Psoas muscle (tissue), 8 donors: Measurements from ENCODE around the gene GKN2. TPM values are rescaled to one million over a fixed set of nuclear protein-coding genes. Genes with fewer than 3 reads are reported as not detected.

Source experiments
- ATAC-seq, 4 donors: fragments of 200-7000 bp; cut with Tn5 transposase; one replicate each; pipeline ENCODE4 v1.9.1; 2020; ENCODE audit warnings: moderate library complexity in 3 of 4, mild to moderate bottlenecking in 2 of 4
- DNase-seq, 2 donors: peaks; one replicate each; pipeline ENCODE4 v3.0.0-alpha.2; 2020
- H3K27ac ChIP-seq: fragments of 200-600 bp; one replicate; pipeline ENCODE4 v1.8.0; 2022
- H3K27me3 ChIP-seq, 3 donors: fragments of 200-600 bp in 1 of 3; one replicate each; pipeline versions ENCODE4 v1.6.1 to v1.8.0; 2013 to 2022; ENCODE audit warnings: low read length in 2 of 3, mild to moderate bottlenecking in 2 of 3, moderate library complexity in 1 of 3; ENCODE audit not compliant: insufficient read depth in 3 of 3
- H3K36me3 ChIP-seq, 2 donors: fragments of 200-600 bp in 1 of 2; one replicate each; pipeline versions ENCODE4 v1.6.1 to v1.8.0; 2013 to 2022; ENCODE audit warnings: low read depth in 1 of 2, mild to moderate bottlenecking in 1 of 2, moderate library complexity in 1 of 2; ENCODE audit not compliant: insufficient read depth in 1 of 2
- H3K4me1 ChIP-seq: fragments of 200-600 bp; one replicate; pipeline ENCODE4 v1.8.0; 2022
- H3K4me3 ChIP-seq: fragments of 200-600 bp; one replicate; pipeline ENCODE4 v1.8.0; 2022; ENCODE audit warnings: mild to moderate bottlenecking
- H3K9me3 ChIP-seq: fragments of 200-600 bp; one replicate; pipeline ENCODE4 v1.8.0; 2022
- WGBS, 3 donors: extraction: QIAGEN DNeasy Blood & Tissue Kit; methylation state at CpG; one replicate each; pipeline versions ENCODE4 v1.1.6 to v1.1.7; 2013; 5-methylcytosine and 5-hydroxymethylcytosine counted together
- intact Hi-C, 2 donors: fragments of 100-400 bp; cut with DNase I; formaldehyde crosslinking; loops; one replicate each; pipeline versions ENCODE4 v1.11.0 to v1.14.2; 2022
- polyA plus RNA-seq, 3 donors: library from polyadenylated mRNA; stranded (reverse); fragments of 200-250 nt; gene quantifications; one replicate each; pipeline ENCODE4 v1.2.3, GENCODE V29; 2013
- total RNA-seq, 4 donors: library from RNA; stranded (reverse); fragmentation: NEBNext Ultra II Directional in 2 of 4; extraction: Animal tissue kit (Norgen Biotek cat#: 25700) in 2 of 4; gene quantifications; one replicate each; pipeline versions ENCODE4 v1.2.1 to v1.2.4, GENCODE V29; 2021 to 2023
- TF ChIP-seq, protein P1 (sequence below): fragments of 200-600 bp; IDR thresholded peaks from one replicate; pipeline ENCODE4 v1.8.0; 2022; ENCODE audit warnings: antibody characterized with exemption
- donor health status: healthy with polysubstance abuse.
- donor health status: DM: no; HTN: no; CAD: no; lungs with moderate emphysema.
- donor health status: Bipolar disorder and iron deficiency.
- donor health status: healthy.
- donor health status: DM: yes; HTN: yes; CAD: no.
- donor health status: DM: no; HTN: no; CAD: no.
- donor health status: DM: no; HTN: no; CAD: no.
- donor health status: DM: yes; HTN: yes; CAD: no.

The GKN2 gene
- total and polyA plus RNA-seq, 7 donors, result not detected

DNA sequence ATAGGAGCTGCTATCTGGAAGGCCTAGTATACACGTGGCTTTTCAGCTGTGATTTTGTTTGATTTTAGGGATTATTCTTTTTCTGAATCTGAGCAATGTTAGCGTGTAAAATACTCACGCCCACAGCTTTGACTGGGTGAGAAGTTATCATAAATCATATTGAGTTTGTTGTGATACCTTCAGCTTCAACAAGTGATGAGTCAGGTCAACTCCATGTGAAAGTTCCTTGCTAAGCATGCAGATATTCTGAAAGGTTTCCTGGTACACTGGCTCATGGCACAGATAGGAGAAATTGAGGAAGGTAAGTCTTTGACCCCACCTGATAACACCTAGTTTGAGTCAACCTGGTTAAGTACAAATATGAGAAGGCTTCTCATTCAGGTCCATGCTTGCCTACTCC is 21.6 kb upstream of the GKN2 start, which contains the start of gene GKN1:
Gene GKN1 (plus strand): TSS at position 386 of the 400 bp plus-strand sequence. CDS start 42 bp downstream, outside the sequence.
- no peak within 1 kb of the TSS for H3K27ac ChIP-seq
- no peak for DNase-seq
- no peaks in the 10 kb centered on the region for H3K9me3 ChIP-seq
- WGBS, 3 donors, result 55 to 69% (median 57%) methylated on average over 3 of the region's 3 CpGs
- no peak for ATAC-seq
- TF ChIP-seq, protein P1, sequence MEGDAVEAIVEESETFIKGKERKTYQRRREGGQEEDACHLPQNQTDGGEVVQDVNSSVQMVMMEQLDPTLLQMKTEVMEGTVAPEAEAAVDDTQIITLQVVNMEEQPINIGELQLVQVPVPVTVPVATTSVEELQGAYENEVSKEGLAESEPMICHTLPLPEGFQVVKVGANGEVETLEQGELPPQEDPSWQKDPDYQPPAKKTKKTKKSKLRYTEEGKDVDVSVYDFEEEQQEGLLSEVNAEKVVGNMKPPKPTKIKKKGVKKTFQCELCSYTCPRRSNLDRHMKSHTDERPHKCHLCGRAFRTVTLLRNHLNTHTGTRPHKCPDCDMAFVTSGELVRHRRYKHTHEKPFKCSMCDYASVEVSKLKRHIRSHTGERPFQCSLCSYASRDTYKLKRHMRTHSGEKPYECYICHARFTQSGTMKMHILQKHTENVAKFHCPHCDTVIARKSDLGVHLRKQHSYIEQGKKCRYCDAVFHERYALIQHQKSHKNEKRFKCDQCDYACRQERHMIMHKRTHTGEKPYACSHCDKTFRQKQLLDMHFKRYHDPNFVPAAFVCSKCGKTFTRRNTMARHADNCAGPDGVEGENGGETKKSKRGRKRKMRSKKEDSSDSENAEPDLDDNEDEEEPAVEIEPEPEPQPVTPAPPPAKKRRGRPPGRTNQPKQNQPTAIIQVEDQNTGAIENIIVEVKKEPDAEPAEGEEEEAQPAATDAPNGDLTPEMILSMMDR, result no peak
- no peak within 1 kb of the TSS for H3K4me3 ChIP-seq
- no peaks in the 10 kb centered on the region for H3K4me1 ChIP-seq
- H3K27me3 ChIP-seq, result no peaks in the 10 kb centered on the region
- no peaks in the 10 kb centered on the region for H3K36me3 ChIP-seq
- intact Hi-C loops, result no loop called here

DNA sequence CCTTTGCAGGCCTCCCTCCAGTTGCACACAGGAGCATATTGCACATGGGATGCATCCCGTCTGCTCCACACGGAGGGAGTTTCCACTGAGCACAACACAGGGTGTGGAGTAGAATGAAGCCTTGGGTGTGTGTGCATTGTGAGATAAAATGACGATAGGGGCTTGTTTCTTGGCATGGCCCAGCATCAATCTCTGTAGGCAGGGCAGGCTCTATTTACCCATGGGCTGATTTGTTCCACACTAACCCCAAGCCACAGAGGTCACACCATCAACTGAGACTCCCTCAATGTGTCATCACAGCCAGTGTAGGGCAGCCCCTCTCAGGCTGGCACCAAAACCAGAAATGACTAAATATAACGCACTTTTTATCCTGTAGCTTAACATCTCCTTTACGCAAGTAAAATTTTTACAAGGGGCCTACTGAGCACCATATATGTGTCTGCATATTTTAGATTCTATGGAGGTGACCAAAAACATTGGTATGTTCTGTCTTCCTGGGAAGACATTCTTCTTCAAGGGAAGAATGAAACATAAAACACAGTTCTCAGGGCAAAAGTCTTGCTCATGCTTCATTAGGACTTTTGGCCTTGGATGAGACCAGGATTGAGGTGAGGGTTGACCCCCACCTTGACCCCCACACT is 19.0 kb upstream of the GKN2 start:
- no peaks in the 10 kb centered on the region for H3K27me3 ChIP-seq
- intact Hi-C loops, result no loop called here
- H3K36me3 ChIP-seq, result no peaks in the 10 kb centered on the region
- H3K4me3 ChIP-seq, result no peak overlapping the region
- no peak for ATAC-seq
- DNase-seq, result no peak
- no peaks in the 10 kb centered on the region for H3K9me3 ChIP-seq
- 69 to 77% (median 73%) methylated on average over 5 of the region's 5 CpGs for WGBS, 3 donors
- H3K4me1 ChIP-seq, result no peaks in the 10 kb centered on the region
- TF ChIP-seq, protein P1, result no peak
- H3K27ac ChIP-seq, result no peak overlapping the region

DNA sequence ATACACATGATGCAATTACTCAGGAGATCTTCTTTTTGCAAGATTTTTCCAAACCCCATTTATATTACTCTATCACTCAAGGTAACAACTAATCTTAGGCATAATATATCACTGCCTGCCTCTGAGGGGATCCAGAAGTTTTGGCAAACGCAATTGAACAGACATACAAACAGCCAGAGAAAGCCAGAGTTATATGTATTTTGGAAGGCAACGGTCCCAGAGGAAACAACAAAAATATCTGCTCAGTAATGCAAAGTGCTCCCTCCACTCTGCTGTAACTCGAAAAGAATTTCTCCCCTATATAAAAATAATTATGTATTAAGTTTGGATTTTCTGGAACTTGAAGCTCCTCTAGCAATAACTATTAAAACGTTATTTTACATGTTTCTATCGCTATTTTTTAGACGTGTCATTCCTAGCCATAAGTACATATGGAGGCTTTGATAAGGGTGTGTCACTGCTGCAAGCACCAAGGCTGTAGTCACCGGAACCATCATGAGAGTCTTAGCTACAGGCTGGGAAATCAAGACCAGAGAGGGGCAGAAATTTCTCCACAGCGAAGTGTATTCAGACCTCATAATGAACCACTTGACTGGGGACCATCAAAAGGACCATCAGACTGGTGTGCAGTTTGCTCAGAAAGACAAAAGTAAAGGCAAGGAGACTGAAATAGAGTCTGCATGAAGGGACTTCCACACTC is 18.0 kb upstream of the GKN2 start:
- no peaks in the 10 kb centered on the region for H3K9me3 ChIP-seq
- H3K4me3 ChIP-seq, result no peak overlapping the region
- intact Hi-C loops, result no loop called here
- ATAC-seq, result no peak
- no peaks in the 10 kb centered on the region for H3K27me3 ChIP-seq
- no peak for DNase-seq
- no peaks in the 10 kb centered on the region for H3K4me1 ChIP-seq
- WGBS, 3 donors, result 76 to 81% (median 79%) methylated on average over 8 of the region's 8 CpGs
- no peaks in the 10 kb centered on the region for H3K36me3 ChIP-seq
- H3K27ac ChIP-seq, result no peak overlapping the region
- TF ChIP-seq, protein P1, result no peak

DNA sequence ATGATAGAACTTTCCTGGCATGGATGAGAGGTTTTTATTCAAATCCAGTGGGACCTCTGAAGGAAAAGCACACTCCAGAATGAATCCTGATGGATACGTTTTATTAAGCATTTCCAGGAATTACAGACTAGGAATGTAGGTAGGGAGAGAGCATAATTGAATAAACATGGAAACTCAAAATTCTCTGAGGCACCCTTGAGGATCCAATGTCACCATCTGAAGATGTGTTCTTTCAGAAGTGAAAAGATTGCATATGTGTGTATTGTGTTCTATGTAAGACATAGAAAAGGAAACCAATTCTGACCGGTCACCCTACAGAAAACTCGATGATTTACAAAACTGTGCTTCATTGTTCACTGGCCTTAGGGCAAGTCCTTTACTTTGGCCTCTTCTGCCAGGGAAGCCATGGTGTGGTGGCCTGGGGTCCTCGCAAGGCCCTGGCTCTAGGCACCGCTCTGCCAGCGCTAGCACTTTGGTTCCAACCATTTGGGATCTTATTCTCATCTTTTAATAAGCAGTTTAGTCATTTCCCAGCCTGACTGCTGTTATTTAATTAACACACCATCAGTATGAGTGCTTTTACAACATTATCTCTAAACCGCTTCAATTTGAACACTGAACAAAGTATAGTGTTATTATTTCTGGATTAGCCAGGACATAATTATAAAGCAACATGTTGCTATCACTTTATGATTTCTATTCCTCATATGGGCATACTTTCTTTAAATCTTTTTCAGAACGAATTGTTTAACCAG is 17.2 kb upstream of the GKN2 start:
- no peaks in the 10 kb centered on the region for H3K4me1 ChIP-seq
- WGBS, 3 donors, result 82 to 88% (median 88%) methylated on average over 8 of the region's 8 CpGs
- H3K36me3 ChIP-seq, result no peaks in the 10 kb centered on the region
- intact Hi-C loops, result no loop called here
- ATAC-seq, result no peak
- TF ChIP-seq, protein P1, result no peak
- H3K27me3 ChIP-seq, result no peaks in the 10 kb centered on the region
- H3K9me3 ChIP-seq, result no peaks in the 10 kb centered on the region
- H3K4me3 ChIP-seq, result no peak overlapping the region
- DNase-seq, result no peak
- H3K27ac ChIP-seq, result no peak overlapping the region
